Activated naive CD4-positive, alpha-beta T cell treated with anti-CD3 and anti-CD28 coated beads, Interleukin-2, amount 50 U/mL, for 24 hours (primary cell): ENCODE data around the gene CLCN2.

ENCODE experiments used
- H3K27ac Mint-ChIP-seq: one replicate; pipeline ENCODE4 v1.8.0; 2021; ENCODE audit warnings: mild to moderate bottlenecking, mixed read lengths
- H3K27me3 Mint-ChIP-seq: one replicate; pipeline ENCODE4 v1.8.0; 2021; ENCODE audit warnings: mixed read lengths
- H3K36me3 Mint-ChIP-seq: one replicate; pipeline ENCODE4 v1.8.0; 2021; ENCODE audit warnings: mixed read lengths
- H3K4me1 Mint-ChIP-seq: one replicate; pipeline ENCODE4 v1.8.0; 2021; ENCODE audit warnings: mixed read lengths
- H3K4me3 Mint-ChIP-seq: one replicate; pipeline ENCODE4 v1.8.0; 2021; ENCODE audit warnings: mild to moderate bottlenecking, mixed read lengths
- H3K9me3 Mint-ChIP-seq: one replicate; pipeline ENCODE4 v1.8.0; 2021; ENCODE audit warnings: mixed read lengths

CLCN2 gene

GRCh38 chr3:184311633-184312032, 49.8 kb downstream of the CLCN2 start:
- H3K27ac Mint-ChIP-seq: no peak overlapping the region
- peaks cover 6% of the 10 kb centered on the region for H3K4me1 Mint-ChIP-seq
- H3K36me3 Mint-ChIP-seq: peaks cover 16% of the 10 kb centered on the region
- no peaks in the 10 kb centered on the region for H3K27me3 Mint-ChIP-seq
- no peak overlapping the region for H3K4me3 Mint-ChIP-seq
- no peaks in the 10 kb centered on the region for H3K9me3 Mint-ChIP-seq

GRCh38 chr3:184308744-184309143, 52.7 kb downstream of the CLCN2 start:
- H3K4me3 Mint-ChIP-seq: no peak overlapping the region
- no peak overlapping the region for H3K27ac Mint-ChIP-seq
- no peaks in the 10 kb centered on the region for H3K27me3 Mint-ChIP-seq
- H3K9me3 Mint-ChIP-seq: no peaks in the 10 kb centered on the region
- peaks cover 19% of the 10 kb centered on the region for H3K36me3 Mint-ChIP-seq
- H3K4me1 Mint-ChIP-seq: no peaks in the 10 kb centered on the region

DNA sequence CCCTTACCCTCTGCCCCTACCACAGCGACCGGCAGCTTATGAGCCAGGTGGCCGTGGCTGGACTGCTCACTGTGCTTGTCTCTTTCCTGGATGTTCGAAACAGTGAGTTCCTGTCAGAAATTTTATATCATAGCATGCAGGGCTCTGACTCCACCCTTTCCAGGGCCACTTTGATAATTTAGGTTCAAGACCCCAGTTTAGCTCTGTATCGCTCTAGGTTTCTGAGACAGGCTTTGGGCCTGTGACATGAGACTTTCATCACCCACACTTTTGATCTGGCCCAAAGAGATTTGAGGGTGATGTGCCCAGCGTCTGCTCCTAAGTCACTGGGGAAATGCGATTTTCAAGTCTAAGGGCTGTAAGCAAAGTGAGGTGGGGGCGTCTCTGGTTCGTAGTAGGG, 53.5 kb downstream of the CLCN2 start:
- H3K4me3 Mint-ChIP-seq: no peak overlapping the region
- H3K36me3 Mint-ChIP-seq: peaks cover 19% of the 10 kb centered on the region
- no peaks in the 10 kb centered on the region for H3K27me3 Mint-ChIP-seq
- H3K27ac Mint-ChIP-seq: peak overlapping the region; percentile 11
- no peaks in the 10 kb centered on the region for H3K9me3 Mint-ChIP-seq
- H3K4me1 Mint-ChIP-seq: peaks cover 5% of the 10 kb centered on the region

DNA sequence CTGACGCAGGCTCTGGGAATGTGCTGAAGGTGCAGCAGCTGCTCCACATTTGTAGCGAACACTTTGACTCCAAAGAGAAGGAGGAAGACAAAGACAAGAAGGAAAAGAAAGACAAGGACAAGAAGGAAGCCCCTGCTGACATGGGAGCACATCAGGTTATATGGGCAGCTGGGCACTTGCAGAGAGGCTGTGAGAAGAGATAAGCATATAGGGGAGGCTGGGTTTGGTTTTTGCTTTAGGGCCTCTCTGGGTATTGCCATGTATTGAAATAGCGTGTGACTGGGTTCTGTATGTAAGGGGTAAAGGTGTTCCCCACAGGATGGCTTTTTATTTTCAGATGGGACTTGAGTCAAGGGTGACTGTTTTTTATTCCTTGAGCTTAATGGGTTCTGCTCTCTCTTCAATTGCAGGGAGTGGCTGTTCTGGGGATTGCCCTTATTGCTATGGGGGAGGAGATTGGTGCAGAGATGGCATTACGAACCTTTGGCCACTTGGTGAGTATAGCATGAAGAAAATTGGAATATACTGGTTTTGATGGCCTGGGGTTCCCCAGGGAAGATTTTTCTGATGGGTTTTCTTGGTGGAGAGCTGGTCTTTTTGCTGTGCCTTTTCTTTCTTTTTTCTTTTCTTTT, 54.9 kb downstream of the CLCN2 start:
- Mint-ChIP-seq H3K27ac (peak overlapping the region; percentile 0), H3K4me1 (peaks cover 14% of the 10 kb centered on the region), H3K9me3 (no peaks in the 10 kb centered on the region), H3K36me3 (peaks cover 19% of the 10 kb centered on the region), H3K27me3 (no peaks in the 10 kb centered on the region), H3K4me3 (no peak overlapping the region)

GRCh38 chr3:184305577-184305976, 55.8 kb downstream of the CLCN2 start:
- peaks cover 23% of the 10 kb centered on the region for H3K36me3 Mint-ChIP-seq
- H3K9me3 Mint-ChIP-seq: no peaks in the 10 kb centered on the region
- no peaks in the 10 kb centered on the region for H3K27me3 Mint-ChIP-seq
- peaks cover 20% of the 10 kb centered on the region for H3K4me1 Mint-ChIP-seq
- no peak overlapping the region for H3K27ac Mint-ChIP-seq
- no peak overlapping the region for H3K4me3 Mint-ChIP-seq

DNA sequence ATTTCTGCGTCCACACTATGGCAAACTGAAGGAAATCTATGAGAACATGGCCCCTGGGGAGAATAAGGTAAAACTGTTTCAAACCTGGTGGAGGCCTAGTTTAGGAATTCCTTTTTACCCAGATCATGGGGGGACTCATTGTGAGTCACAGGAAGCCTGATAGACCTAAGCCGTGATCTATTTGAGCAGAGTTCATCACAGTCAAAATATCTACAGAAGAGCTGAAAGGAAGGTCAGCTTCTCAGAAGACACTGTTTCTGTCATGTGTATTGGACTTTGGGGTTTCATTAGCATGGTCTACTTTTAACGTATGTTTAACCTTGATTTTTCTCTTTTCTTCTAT, 61.1 kb downstream of the CLCN2 start:
- no peaks in the 10 kb centered on the region for H3K9me3 Mint-ChIP-seq
- no peaks in the 10 kb centered on the region for H3K27me3 Mint-ChIP-seq
- peak overlapping the region; percentile 30 for H3K27ac Mint-ChIP-seq
- H3K4me1 Mint-ChIP-seq: peaks cover 34% of the 10 kb centered on the region
- H3K4me3 Mint-ChIP-seq: peak overlapping the region; percentile 95
- H3K36me3 Mint-ChIP-seq: peaks cover 12% of the 10 kb centered on the region

DNA sequence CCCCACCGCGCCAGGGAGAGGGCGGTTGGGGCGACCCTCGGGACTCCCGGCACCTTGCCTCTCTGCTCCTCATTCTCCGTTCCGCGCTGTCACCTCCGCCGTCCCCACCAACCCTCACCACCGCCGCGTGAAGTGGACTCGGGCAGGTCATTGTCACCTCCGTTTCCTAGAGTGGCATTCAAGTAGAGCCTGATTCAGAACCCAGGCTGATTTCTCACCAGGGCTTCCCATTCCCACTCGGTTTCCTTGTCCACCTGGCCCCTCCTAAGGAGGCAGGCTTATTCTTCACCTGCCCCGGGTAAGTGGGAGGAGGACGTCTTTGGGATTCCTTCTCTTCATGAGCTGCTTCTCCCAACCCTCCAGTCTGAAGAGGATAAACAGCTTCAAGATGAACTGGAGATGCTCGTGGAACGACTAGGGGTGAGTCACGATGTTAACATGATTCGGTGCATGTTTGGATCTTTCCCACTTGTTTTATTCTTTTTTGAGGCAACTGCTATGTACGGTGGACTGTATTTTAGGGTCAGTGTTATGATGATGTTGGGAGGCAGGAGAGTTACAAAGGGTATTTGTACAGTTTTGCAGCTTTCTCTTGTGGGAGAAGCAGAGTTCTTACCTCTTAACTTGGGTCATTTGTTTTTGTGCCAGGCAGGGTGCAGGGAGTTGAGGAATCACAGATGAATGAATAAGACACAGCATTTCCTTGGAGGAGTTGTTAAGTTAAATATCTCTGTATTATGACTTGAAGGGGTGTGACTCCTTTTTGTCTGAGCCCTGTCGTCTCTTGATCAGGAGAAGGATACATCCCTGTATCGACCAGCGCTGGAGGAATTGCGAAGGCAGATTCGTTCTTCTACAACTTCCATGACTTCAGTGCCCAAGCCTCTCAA, 61.7 kb downstream of the CLCN2 start:
- Mint-ChIP-seq H3K4me3 (peak overlapping the region; percentile 95), H3K36me3 (peaks cover 10% of the 10 kb centered on the region), H3K27ac (peak overlapping the region; percentile 96), H3K4me1 (peaks cover 34% of the 10 kb centered on the region), H3K9me3 (no peaks in the 10 kb centered on the region), H3K27me3 (no peaks in the 10 kb centered on the region)

DNA sequence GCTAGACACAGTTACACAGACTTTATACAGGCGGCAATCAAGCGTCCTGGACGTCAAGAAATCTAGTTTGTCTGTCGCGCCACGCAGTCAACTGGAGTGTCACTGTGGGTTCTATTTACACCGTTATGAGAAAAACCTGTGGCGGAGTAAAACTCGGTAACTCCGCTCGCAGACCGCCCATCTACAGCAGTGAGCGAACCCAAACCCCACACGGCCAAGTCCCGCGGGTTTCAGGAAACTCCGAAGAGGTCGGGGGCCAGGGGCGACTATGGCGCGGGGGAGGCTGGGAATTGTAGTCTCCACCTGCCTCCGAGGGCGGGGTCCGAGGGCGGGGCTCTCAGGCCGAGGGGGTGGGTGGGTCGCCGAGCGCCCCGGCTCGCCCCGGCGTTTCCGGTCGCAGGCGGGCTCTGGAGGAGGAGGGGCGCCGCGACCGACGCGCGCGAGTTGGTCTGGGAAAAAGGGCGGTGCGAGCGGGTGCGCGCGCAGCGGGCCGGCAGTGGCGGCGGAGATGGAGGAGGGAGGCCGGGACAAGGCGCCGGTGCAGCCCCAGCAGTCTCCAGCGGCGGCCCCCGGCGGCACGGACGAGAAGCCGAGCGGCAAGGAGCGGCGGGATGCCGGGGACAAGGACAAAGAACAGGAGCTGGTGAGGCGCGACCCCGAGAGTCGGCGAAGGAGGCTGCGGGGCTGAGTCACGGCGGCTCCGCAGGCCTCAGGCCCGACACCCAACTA, 62.5 kb downstream of the CLCN2 start, which contains the start of gene PSMD2:
Gene PSMD2 (plus strand): TSS at position 483 of the 729 bp plus-strand sequence. CDS start 26 bp downstream, at position 509.
- H3K4me3 Mint-ChIP-seq: peak within 1 kb of the TSS; percentile 95
- peaks cover 8% of the 10 kb centered on the region for H3K36me3 Mint-ChIP-seq
- H3K4me1 Mint-ChIP-seq: peaks cover 34% of the 10 kb centered on the region
- peak within 1 kb of the TSS; percentile 96 for H3K27ac Mint-ChIP-seq
- no peaks in the 10 kb centered on the region for H3K27me3 Mint-ChIP-seq
- no peaks in the 10 kb centered on the region for H3K9me3 Mint-ChIP-seq

- Mint-ChIP-seq H3K27ac (no peak overlapping the region), H3K27me3 (no peaks in the 10 kb centered on the region), H3K4me1 (peaks cover 21% of the 10 kb centered on the region)
These were observed 64.8 kb downstream of the CLCN2 start for GRCh38 chr3:184296616-184297015.

More at GRCh38 chr3:184296616-184297015, 64.8 kb downstream of the CLCN2 start:
- Mint-ChIP-seq H3K4me3 (no peak overlapping the region), H3K9me3 (no peaks in the 10 kb centered on the region), H3K36me3 (peaks cover 8% of the 10 kb centered on the region)
